Endometrial microvascular endothelial cells (primary cell): ENCODE measurements around the gene STK32B. TPM values are rescaled to one million over a fixed set of nuclear protein-coding genes. Genes with fewer than 3 reads are reported as not detected.

Source experiments
- in situ Hi-C: cut with HindIII; loops from 2 replicates; pipeline ENCODE4 v1.10.0; 2017; ENCODE audit warnings: low sequenced_read_pairs, low pct_unique_long_range_greater_than_20kb; ENCODE audit errors: inconsistent ontology term
- total RNA-seq: library from RNA; depleted of rRNA; stranded (reverse); fragments of >200 nt; gene quantifications from one replicate; pipeline ENCODE4 v1.2.3, GENCODE V29; 2015; ENCODE audit errors: inconsistent ontology term

The STK32B gene
- total RNA-seq, 1 donor from 2014 or later, result 9.5 TPM

DNA sequence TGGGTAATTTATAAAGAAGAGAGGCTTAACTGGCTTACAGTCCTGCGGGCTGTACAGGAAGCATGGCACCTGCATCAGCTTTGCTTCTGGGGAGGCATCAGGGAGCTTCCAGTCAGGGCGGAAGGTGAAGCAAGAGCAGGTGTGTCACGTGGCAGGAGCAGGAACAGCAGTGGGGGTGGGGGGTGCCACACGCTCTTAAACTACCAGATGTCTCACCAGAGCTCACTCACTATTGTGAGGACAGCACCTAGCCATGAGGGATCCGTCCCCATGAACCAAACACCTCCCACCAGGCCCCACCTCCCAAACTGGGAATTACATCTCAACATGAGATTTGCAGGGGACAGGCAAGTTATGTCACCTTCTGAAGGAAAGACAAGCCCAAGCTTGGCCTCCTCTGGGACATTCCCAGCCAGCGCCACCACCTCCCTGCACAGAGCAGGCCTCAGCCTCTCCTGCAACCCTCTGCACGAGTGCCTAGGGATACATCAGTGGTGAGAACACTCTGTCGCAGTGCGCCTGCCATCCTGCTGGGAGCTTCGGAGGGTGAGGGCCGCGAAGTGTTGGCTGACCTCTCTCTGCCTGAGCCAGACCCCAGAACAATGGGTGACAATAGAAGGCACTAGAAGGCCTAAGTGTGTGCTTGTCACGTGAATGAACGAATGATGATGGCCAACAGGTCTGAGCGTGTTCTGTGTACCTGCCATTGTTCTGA is 412.8 kb downstream of the STK32B start:
- in situ Hi-C loops, result no loop called here

DNA sequence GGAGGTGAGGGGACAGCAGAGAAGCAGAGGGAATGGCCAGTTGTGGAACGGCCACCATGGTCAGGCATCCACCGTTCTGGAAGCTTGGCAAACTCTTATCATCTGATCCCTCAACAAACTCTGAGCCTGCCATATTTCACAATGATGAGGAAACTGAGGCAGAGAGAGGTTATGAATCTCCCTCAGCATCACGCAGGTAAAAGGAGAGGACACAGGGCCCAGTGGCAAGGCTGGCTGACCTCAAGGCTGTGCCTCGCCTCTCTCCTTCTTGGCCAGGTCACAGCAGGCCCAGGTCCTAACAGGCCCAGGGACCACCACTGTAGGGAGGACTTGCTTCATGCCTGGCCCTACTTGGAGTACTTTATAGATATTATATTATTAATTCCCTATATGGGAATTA is 414.2 kb downstream of the STK32B start:
- in situ Hi-C loops, result no loop called here

DNA sequence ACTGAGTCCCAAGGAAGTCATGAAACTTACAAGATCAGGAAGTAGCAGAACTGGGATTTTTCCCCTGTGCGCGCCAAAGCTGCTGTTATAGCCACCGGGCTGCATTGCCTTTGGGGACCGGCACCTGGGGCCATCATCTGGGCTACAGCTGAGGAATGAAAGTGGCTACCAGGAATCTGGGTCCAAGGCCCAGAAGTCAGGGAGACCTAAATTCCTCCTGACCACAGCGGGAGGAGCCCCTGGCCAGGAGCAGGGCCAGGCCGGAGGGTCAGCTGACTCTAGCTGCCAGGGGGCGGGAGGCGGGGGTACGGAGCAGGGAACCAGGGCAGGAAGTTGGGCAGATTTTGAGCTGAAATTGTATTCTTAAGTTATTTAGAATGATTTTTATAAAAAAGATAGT is 414.7 kb downstream of the STK32B start:
- in situ Hi-C loops, result no loop called here

DNA sequence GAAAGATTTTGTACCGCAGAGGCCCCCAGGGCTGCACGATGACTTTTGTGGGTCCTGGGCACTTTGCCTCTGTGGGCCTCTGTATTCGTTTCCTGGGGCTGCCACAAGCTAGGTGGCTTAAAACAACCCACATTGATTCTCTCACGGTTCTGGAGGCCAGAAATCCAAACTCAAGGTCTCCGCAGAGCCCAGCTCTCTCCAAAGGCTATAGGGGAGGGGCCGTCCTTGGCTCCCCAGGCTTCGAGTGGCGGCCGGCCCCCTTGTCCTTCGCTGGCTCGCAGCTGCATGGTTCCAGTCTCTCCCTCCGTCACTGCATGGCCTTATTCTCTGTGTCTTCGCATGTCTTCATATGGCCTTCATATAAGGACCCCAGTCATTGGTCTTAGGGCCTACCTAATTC is 415.8 kb downstream of the STK32B start:
- in situ Hi-C loops, result no loop called here

DNA sequence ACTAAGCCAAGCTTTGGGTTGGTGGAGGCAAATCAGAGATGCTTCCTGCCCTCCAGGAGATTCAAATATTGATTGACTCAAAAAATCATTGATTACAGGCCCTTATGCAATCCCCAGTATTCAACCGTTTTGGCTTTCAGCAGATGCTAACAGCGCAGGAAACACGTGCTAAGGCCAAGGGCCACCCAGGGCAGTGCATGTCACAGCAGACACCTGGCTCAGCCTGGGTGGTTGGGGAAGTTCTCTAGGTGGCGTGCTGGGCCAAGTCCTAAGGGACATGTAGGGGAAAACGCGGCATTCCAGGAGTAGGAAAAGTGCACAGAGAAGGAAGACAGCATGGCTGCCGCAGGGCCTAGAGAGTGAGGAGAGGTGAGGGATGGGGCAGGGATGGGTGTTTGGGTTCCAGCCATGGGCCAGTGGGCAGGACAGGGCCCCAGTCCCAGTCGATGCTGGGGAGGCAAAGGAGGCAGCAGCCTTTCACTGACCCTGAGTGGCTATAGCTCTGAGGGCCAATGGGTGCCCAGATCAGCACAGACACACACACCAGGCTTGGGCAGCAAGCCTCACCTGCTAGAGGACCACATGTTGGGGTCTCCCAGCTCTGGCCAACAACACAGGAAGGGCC is 418.0 kb downstream of the STK32B start:
- in situ Hi-C loops, result no loop called here

DNA sequence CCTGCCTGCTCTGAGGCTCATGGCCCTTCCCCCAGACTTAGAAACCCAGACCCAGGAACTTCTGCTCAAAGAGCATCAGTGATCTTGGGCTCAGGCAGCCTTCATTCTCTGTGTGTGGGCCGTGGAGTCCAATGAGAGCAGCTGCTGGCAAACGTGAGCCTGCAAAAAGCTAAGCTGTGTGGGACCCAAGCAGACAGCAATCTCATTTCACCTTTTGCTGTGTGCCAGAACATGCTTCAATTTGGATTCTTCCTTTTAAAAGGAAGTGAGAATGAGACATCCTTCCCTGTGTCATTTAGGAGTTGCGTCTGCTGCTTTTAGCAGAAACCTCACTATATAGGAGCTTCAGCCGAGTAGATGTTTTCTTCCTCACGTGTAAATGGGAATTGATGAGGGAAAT is 418.6 kb downstream of the STK32B start:
- in situ Hi-C loops, result no loop called here

DNA sequence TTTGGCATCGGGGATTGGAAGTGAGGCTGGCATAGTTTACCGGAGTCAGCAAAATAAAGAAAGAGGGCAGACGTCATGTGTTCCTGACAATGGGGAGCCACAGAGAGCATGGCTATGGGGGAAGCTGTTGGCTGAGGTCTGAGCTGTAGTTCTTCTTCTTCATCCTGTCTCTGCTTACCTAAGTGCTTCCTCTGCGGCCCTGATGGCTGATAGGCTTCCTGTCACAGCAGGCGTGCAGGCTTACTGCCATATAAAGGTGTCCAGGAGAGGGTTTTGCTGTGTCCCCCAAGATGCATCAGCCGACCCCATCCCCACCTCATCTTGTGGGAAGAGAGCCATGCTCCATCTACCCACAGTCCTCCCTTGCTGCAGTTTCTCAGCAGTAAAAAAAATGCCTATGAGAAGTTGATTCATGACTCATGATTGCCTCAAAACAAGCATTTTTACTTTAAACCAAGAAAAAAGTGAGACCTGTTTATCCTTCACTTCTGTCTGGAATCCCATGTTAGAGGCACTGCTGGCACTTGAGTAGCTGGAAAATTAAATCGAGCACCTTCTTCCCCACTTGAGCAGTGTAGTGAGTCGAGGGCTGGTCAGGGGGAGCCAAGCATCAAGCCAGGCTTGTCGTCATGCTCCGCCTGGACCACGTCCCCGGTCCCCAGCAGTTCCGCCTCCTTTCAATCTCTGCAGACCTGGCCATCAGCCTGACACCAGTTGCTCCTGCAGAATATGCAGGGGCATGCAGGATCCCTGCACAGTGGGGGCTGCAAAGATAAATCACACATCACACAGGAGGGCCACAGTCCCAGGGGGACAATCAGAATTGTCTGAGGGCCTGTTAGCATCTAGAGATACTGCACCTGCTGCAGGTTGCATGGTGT is 419.3 kb downstream of the STK32B start:
- in situ Hi-C loops, result no loop called here

DNA sequence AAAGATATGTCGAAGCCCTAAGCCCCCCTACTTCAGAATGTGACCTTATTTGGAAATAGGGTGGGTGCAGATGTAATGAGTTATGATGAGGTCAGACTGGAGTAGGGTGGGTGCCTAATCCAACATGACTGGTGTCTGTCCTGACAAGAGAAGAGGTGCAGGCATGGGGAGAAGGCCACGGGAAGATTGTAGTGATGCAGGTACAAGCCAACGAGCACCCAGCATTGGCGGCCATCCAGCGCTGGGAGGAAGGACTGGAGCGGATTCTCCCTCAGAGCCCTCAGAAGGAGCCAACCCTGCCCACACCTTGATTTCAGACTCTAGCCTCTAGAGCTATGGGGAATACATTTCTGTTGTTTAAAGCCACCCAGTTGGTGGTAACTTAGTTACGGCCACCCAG is 419.9 kb downstream of the STK32B start:
- in situ Hi-C loops, result no loop called here

DNA sequence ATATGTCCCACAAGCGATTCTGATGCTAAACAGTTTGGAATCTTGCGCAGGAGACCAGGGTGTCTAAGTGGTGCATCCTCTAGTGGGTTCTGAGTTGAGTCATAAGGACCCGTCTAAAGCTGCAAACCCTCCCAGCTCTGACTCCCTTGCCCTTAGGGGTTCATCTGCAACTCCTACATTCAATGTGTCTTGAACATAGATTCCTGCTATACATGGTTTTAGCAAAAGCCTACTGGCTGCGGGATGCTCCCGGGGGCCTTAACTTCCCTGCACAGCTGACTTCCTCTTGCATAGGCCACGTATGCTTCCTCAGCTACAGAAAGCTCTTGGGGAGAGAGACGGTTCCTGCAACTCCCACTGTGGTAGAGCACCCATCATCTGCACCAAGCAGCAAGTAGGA is 420.4 kb downstream of the STK32B start:
- in situ Hi-C loops, result no loop called here

DNA sequence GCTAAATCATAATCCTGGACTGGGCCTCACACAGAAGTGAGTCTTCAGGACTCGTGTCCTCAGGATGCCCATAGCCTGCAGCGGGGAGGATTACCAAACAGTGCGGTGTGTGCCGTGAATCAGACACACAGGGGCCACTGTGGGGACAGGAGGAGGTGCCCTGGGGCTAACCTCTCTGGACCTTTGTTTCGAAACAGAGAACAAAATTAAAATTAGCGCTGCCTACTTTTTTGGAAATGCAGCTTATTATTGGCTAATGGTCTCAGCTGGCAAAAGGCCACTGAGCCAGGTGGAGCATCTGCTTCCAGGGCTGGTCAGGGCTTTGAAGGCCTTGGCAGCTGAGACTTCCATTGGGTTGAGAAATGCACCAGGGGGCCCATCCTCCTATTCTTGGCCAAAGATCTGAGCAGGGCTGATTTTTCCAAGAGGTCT is 420.9 kb downstream of the STK32B start:
- in situ Hi-C loops, result no loop called here

DNA sequence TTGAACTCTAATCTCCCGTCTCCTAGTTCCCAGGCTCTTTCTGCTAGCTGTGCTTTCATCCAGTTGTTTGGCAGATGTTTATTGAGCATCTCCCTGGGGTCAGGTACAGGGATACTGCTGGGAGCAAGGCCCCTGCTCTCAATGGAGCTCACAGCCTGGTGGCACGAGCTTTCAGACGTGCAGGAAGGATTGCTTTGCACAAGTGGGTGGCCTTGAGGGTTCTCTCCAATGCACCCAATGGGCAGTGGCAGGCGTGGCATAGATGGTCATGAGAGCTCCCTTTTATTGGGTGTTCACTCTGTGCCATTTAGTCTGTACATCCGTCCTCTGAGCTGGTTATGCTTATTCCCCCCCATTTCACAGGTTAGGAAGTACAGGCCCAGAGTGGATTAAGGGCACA is 421.8 kb downstream of the STK32B start:
- in situ Hi-C loops, result no loop called here

DNA sequence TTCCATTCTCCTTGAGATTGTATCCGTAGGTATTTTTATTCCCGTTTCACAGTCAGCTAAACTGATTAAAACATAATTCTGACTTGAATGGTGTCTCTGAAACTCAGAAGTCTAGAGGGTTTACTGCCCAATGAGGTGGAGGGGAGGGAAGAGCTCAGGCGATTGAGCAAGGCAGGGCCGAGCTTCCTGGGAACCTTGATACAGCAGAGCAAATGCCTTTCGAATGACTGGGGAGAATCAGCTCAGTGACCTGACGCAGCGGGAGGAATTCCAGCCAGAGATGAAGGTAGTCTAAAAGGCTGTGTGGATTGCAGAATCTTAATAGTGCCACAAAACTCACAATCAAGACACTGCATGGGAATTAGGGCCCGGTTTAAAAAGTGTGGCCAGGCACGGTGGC is 423.5 kb downstream of the STK32B start:
- in situ Hi-C loops, result no loop called here

DNA sequence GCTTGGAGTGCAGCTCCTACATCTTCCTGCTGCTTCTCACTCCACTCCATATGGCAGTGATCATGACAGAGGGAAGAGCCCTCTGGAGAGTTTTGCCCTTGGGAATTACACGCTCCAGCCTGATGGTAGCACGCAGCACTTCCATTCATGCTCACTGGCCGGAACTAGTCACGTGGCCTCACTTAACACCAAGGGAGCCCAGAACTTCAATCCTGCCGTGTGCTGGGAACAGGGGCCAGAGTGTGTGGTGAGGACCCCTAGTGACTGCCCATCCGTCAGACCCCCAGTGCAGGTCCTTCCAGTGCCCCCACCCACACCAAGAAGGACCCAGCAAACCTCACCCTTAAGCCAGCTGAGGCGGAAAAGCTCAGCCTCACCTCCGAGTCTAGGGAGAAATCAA is 426.3 kb downstream of the STK32B start:
- in situ Hi-C loops, result no loop called here

DNA sequence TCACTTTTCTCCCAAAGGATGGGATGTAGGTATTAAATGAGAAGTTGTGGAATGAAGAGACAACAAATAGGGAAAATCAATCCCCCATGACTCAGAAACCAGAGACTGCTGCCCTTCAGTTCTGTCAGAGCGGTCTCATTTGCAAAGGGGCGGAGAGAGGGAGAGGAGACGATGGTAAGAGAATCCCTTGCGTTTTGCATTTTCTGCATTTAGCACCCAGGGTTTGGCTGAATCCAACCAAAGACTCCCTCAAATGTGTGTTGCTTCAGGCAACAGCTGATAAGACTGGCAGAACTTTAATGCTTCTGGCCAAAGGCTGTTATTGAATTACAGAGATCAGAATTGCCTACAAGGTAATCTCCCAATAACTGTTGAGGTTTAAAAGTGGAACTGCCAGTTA is 426.9 kb downstream of the STK32B start:
- in situ Hi-C loops, result no loop called here

DNA sequence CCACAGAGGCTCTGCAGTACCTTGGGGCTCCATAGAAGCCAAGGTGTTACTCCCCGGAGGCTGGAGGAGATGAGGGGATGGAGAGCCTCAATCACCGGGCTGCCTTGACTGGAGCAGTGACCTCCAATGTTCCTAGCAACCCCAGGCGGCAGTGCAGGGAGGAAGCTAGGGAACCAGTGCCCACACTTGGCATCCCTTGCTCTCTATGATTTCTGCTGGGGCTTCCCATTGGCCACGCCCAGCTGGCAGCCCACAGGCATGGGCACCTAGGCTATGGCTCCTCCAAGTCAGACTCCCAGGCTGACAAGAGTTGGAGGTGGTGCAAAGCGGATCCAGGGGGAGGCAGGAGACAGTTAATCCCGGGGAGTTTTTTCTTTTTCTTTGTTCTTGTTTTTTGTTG is 427.4 kb downstream of the STK32B start:
- in situ Hi-C loops, result no loop called here

DNA sequence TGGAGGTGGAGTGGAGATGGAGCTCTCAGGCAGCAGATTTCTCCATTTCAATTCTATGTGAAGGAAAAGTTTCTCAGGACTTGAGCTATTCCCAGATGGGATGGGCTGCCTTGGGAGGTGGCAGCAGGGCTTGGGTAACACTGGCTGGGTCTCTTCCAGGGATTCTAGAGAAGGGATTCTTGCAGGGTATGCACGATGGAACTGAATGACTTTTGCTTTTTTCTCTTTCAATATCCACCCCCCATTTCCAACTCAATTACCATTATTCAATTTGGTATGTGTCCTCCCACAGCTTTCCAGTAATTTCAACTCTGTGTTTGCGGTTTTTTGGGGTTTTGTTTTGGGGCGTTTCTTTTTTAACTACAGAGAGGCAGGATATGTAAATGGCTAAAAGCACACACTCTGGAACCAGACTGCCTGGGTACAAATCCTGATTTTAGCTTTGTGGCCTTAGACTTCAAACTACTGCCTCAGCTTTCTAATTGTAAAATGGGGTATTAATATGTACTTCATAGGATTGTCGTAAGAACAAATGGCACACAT is 428.3 kb downstream of the STK32B start:
- in situ Hi-C loops, result no loop called here

DNA sequence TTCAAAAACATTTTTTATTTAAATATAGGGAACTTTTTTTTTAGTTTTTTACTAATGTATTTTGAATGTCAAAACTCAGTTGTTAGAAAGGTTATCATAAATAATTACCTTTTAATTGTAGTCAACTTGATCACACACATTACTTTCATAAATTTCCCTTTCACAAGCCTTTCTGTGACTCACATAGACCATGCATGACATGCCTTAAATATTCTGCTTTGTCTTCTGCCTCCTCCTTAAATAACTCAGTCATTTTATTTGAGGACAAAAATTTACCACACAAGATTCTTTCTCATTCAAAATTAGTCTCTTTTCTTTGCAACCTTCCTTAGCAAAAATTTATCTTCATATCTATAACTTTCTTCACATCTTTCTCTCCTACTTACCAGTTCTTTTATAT is 437.1 kb downstream of the STK32B start:
- in situ Hi-C loops, result no loop called here

DNA sequence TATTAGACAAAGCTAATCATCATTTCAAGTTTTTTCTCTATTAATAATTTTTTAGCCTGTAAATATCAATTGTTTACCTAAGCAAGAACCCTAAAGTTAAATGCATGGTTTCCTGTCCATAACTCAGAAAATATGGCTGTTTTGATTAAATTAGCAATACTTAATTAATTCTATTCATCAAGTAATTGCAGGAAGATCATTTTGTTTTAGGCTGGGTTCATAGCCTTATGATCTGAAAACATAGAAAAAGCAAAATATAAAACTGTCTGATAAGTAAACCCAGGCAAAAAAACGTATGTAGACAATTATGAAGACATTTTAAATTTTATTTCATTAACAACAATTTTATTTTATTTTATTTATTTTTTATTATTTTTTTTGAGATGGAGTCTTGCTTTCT is 438.0 kb downstream of the STK32B start:
- in situ Hi-C loops, result no loop called here

DNA sequence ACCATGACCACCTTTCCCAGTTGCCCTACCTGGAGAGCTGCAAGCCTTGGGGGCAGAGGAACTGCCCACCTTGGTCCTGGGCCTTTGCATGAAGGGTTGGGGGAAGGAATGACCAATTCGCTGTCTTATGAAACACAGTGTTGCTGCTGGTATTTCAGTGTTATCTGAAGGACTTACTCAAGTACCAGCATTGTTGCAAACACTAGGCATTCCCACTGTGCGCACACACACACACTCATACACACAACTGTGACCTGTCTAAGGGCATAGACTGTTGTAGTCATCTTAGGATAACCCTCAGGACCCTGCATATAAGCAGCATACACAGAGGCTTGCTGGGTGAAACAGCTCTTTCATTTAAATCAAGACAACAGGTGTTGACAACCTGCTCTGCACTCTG is 446.2 kb downstream of the STK32B start:
- in situ Hi-C loops, result no loop called here

DNA sequence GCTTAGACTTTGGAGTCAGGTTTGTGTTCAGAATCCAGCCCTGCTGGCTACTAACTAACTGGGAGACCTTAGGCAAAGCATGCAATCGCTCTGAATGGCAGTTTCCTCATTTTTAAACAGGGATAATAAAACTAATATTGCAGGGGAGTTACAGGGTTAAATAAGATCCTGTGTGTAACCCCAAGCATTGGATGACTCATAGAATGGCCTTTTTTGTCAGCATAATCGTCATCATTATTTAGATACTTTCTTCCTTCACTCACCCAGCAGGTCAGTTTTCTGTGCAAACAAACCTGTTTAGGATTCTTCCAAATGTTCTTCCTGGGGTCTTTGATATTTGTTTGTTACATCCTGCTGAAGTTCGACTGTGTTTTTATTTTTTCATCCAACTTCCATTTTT is 448.9 kb downstream of the STK32B start:
- in situ Hi-C loops, result no loop called here
